HG03469 (cell line): ENCODE data around the gene CTNS.

ENCODE experiments used
- ATAC-seq: cut with Tn5 transposase; IDR thresholded peaks from one replicate; pipeline ENCODE4 v1.9.1; 2021; ENCODE audit warnings: mild to moderate bottlenecking, moderate library complexity, moderate number of reproducible peaks; ENCODE audit not compliant: unreplicated experiment

Gene CTNS

DNA sequence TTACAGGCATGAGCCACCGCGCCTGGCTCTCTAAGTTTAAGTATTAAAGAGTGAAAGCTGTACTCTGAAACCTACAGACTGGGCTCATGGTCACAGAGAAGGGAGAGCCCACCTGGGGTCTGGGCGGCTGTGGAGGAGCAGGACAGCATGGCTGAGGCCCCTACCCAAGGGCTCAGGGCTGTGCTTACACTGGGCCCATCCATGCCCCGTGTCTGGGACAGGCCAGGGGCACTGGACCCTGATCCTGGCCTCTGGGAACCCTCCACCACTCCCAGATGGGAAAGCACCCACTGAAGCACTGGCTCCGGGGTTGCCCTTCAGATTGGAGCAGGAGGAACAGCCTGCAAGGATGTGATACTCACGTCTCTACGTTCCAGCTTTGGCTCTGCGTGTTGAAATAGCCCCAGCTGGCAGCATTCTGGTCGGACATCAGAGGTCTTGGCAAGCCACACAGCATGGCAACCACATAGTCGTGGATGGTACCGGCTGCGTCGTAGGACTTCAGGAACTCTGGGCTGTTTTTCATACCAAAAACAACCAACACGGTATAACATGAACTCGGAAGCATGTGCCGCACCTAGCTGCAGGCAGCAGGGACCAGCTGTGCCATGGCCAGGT lies 13.5 kb upstream of the CTNS start:
- no peak for ATAC-seq

DNA sequence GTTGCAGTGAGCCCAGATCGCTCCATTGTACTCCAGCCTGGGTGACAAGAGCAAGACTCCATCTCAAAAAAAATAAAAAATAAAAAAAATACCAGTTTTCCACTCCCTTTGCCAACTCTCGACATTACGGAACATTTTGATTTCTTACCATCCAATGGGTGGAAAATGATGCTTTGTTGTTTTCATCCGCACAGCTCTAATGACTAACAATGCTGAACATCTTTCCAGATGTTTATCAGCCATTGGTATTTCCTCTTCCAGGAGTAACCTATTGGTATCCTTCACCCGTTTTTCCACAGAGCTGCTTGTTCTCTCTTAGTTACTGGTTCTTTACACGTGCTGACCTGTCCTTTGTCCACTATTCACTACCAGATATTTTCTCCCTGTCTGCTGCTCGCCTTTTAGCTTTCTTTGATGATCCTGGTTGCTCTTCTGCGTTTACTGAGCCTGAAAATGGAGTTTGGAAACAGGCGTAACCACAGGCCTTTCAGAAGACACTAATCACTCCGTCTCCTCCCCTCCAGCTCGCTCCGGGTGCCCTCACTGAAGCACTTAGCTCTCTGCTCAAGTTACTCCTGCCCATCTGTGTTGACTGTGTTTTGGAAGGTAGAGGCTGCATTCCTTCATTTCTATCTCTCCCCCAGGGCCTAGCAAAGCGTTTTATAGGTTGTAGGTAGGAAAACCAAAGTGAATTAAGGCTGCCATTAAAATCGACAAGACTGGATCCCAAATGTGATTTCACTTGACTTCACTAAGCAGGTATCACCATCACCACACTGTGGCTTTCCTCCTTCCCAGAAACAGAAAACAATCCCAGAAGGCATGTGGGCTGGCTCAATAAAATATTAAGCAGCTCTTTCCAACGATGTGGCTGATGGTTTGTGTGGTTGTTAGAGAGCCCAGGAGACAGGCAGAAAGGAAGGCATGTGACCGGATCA lies 9.5 kb upstream of the CTNS start:
- ATAC-seq, result no peak

DNA sequence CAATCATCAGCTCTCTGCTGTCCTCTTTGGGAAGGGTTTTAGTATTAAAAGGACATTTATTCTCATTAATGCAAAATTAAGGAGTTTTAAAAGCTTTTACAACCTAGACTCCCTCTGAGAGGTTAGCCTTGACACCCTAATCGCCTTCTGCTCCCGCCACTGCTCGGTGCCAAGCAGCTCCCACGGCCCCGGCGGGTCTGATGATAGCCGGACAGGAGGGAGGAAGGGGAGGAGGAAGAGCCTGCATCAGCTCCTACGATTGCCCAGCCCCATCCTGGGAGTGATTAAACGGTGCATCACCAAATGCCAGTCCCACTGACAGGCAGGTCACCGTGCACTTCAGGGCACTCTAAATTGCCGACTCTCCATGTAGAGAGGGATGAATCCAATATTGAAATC lies 8.8 kb upstream of the CTNS start:
- no peak for ATAC-seq

DNA sequence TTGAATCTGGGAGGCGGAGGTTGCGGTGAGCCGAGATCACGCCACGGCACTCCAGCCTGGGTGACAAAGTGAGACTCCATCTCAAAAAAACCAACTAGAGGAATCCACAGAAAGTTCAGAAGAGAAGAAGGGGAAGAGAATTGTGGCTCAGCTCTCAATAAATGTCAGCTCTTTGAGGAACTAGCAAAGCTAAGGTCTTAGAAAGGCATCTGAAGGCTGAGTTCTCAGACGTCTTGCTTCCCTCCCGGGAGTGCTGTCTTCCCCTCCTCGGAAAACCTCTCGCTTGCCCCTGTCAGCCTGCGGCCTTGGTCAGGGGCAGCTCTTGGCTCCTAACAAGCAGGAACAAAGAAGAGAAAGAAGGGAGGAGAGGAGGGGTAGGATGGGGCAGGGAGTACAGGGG lies 5.8 kb upstream of the CTNS start:
- ATAC-seq, result no peak

DNA sequence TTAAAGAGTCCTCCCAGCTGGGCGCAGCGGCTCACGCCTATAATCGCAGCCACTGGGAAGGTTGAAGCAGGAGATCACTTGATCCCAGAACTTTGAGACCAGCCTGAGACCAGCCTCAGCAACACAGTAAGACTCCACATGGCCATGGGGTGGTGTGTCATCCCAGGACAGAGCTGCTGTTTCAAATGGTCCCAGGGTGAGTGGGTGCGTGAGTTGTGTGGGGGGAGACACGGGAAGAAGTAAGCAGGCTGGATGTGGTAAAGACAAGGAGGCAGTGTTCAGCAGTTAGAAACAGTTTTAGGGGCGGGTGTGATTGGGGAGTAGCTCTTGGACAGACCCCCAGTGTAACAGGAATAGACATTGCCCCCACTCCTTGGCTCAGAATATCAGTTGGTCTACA lies 4.3 kb upstream of the CTNS start:
- ATAC-seq, result no peak

DNA sequence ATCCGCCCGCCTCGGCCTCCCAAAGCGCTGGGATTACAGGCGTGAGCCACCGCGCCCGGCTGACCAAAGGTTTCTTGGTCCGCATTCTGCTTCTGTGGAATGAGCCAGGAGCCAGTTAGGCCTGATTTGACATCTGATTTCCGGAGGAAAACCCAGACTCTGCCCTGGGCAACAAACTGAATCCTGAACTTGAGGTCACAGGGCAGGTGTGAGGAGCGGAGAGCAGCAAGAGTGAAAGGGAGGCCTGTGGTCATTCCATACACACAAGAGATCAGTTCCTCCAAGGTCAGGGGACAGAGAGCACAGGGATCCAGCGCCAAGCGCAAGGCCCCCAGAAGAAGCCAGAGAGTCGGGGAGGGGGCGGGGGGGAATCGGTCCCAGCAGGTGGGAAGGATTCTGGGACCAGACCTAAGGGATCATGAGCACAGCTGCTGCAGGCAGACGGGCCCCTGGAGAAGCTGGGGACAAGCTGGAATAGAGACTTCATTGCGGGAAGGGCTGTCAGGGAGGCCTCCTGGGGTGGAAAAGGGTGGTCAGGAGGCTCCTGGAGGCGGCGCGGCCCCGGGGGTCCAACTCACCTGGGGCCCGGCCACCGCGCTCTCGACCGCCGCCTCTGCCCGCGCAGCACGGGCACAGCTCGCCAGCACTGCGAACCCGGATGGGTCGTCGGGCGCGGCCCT lies 946 bp upstream of the CTNS start:
- no peak for ATAC-seq

DNA sequence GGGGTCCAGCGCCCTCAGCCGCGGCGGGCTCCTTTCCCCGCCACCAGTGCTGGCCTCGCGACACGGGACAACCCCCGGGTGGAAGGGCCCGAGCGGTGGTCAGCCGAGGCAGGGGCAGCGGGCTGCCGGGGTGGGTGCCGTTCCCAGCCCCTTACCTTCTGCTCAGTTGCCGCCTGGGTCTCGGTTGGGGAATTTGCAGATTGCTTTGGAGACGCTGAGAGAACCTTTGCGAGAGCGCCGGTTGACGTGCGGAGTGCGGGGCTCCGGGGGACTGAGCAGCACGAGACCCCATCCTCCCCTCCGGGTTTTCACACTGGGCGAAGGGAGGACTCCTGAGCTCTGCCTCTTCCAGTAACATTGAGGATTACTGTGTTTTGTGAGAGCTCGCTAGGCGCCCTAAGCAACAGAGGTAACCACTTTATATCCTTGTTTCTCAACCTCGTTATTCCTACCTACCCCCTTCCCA lies 381 bp downstream of the CTNS start:
- peak; percentile 9 for ATAC-seq

DNA sequence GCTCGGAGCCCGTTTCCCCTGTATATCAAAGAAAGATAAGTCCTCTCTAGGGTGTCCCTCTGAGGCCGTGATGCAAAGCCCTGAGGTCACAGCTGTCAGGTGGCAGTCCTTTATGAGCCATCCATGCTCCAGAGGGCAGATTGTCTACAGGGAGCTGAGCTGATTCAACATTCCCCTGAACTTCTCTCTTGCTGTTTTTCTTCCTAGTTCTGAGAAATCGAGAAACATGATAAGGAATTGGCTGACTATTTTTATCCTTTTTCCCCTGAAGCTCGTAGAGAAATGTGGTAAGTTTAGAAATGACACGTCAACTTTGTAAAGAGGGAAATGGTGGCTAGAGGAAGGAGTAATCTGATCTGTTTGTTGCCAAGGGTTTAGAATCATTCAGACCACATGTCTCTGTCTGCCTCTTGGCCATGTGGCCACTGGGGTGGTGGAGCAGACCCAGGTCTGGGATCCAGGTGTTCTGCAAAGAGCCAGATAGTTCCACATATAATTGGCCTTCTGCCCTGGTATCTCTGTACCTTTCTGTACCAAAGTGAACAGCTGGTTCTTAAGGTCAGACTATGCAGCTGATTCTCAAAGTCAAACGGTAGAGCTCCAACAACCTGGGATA lies 3.5 kb downstream of the CTNS start:
- no peak for ATAC-seq

DNA sequence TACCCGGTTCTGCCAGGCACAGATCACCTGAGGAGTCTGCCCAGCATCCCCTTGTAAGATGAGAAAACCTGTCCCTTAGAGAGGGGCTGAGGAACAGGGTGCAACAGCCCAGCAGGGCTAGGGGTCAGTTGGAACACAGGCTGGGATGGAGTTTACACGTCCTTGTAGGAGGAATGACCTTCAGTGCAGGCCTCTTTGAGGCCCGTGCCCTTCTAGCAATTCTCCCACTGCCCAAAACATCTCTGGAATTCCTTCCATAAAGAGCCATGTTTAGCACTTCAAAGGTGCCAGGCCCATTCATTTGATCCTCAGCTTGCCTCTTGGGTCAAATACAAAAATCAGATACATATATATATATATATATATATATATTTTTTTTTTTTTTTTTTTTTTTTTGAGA lies 4.5 kb downstream of the CTNS start:
- ATAC-seq, result no peak

DNA sequence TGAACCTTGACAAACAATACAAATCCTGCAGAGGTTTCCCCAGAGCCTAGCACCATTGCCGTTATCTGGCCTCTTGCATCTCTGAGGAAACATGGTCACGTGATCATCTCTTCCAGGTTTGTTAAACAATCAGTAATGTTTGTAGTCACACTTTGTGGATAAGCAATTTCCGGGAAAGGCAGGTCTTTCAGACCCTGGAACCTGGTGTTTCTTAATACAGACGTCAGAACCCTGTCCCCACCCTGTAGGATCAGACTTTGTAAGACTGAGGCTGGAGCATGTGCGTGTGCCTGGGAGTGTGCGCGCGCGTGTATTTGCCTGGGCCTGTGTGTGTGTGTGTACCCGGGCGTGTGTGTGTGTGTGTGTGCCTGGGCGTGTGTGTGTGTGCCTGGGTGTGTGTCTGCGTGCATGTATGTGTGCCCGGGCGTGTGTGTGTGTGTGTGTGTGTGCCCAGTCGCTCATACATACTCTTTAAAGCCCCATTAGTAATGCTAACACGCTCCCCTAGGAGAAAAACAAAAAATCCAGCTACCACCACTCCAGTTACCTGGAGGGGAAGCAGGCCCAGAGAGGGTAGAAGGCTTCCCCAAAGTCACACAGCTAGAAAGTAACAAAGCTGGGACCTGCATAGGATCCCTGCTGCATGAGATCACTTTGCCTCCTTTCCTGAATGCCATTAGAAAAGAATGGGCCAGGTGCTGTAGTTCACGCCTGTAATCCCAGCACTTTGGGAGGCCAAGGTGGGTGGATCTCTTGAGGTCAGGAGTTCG lies 5.3 kb downstream of the CTNS start:
- ATAC-seq, result no peak

DNA sequence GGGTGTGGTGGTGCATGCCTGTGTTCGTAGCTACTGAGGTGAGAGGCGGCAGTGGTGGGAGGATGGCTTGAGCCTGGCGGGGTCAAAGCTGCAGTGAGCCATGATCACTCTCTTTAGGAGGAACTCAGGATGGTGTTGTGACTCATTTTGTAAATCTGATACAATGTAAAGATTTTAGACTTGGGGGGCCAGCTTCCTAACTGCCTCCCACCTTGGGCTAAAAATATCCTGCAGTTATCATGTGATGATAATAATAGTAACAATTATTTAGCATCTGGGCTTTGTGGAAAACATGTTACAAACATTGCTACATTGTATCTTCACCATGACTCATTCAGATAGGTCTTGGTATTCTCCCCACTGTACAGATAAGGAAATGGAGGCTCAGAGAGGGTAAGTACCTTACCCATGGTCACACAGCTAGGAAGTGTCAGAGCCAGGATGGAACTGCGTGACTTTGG lies 7.4 kb downstream of the CTNS start:
- ATAC-seq, result no peak

DNA sequence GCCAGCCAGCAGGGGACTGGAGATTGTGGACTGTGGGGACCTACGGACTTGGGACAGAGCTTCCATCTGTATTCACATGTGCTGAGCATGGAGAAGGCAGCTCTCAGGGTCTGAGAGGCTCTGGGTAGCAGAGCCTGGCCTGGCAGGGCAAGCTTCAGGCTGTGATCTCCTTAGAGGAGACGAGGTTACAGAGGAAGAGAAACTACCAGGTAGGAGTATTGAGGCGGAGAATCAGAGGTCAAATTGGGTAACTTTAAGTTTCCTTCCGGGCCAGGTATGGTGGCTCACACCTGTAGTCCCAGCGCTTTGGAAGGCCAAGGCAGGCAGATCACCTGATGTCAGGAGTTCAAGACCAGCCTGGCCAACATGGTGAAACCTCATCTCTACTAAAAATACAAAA lies 8.8 kb downstream of the CTNS start:
- no peak for ATAC-seq

DNA sequence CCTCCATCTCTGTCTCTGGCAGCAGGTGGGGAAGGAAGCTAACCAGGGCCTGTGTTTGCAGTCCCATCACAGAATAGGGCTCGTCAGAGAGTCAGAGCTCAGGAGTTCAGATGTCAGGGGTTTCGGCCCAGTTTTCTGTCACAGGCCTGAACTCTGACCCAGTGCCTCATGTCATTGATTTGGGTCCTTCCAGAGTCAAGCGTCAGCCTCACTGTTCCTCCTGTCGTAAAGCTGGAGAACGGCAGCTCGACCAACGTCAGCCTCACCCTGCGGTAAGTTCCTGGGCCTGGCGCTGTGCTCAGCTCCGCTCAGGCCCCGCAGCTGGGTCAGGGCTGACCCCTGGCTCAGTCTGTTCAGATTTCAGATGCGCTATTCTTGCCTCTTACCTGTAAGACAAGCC lies 10.7 kb downstream of the CTNS start:
- ATAC-seq, result no peak

DNA sequence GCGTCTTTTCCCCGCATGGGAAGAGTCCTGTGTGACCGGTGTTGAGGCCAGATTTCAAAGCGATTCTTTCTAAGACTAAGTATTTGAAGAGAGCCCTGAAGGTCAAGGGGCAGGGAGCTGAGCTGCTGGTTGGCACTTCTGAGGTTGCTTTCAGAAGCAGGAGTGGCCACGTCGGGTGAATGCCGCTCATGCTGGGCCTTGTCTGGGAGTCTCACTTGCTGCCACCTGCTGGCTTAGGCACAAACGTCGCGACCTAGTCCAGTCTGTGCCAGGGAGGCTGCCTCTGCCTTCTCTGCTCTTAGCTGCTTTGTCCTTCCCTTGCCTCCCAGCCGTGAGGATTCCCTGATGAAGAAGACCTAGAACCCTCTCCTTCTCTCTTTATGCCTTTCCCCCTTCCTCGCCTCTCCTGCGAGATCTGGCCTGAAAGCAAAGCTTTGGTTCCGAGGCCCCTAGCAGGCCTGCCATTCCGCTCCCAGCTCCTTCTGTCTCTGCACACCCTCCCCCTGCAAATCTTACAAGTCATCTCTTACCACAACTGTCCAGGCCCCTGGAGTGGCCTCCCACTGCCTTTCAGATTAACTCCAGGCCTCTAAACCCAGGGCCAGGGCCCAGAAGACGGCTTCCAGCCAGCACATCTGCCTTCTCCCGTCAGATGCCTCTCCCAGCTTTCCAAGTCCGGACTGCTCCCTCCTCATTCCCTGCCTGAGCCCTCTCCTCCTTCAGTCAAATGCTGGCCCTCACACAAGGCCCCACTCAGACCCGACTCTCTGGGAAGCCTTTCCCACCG lies 11.4 kb downstream of the CTNS start:
- ATAC-seq, result no peak

DNA sequence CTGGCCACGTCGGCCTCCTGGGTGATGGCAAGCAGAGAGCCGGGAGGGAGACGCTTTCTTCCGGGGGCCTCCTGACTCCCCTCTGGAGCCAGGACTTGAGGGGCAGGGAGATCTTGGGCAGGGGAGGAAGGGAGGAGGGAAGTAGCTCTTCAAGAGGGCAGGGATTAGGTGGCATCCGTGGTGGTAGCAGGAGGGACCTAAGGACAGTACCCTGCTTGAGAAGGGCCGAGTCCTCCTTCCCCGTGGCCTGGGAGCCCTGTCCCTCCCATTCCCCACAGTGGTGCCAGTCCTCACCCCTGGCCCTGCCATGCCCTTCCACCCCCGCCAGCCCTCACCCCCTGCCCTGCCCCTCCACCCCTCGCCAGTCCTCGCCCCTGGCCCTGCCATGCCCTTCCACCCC lies 19.2 kb downstream of the CTNS start:
- ATAC-seq, result no peak

DNA sequence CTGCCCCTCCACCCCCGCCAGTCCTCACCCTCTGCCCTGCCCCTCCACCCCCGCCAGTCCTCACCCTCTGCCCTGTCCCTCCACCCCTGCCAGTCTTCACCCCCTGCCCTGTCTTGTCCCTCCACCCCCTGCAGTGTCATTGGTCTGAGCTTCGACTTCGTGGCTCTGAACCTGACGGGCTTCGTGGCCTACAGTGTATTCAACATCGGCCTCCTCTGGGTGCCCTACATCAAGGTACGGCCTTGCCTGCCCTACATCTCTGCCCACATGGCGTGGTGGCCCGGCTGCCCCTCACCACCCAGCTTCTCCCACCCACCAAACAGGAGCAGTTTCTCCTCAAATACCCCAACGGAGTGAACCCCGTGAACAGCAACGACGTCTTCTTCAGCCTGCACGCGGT lies 19.8 kb downstream of the CTNS start:
- no peak for ATAC-seq

DNA sequence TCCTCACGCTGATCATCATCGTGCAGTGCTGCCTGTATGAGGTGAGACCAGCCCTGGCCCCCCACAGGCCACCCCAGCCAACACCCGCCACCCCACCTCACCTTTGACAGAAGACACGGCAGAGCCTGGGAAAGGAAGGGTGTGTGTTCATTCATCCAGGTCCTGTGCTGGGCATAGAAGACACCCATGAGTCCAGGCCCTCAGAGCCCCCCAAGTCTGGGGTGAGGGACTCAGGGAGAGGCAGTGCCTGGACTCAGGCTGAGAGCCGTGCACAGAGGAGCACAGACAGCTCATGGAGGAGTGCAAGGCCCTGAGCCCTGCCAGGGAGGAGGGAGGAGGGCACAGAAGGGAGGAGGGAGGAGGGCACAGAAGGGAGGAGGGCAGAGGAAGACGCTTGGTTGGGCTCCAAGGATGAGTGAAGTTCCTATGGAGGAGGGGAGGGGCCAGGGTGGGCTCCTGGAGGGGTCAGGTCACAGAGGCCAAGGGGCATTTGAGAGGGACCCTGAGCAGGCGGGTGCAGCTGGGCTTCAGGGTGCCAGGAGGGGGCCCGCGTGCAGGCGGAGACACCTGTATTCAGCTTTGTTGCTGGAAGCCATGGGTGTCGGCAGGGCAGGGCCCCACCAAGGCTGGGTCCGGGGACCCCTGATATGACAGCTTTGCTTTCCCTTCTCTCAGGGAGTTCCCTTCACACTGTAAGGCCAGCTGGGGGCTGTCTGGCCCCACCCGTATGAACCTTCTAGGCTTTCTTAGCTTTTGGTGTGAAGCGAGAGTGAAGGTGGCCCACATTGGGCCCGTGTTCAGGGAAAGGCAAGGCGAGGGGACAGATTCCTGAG lies 20.4 kb downstream of the CTNS start:
- no peak for ATAC-seq

DNA sequence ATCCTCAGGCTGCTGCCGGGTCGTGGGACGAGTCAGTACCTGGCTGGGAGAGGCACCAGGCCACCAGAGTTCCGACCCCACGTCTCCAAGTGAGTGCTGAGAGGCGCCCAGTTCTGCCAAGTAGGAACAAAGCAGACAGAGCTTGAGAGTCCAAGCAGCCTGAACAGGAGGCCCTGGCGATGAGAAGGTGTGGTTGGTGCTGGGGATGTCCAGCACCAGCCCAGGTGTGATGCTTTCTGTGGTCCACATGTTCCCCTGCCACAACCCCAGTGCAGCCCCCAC lies 21.0 kb downstream of the CTNS start:
- ATAC-seq, result no peak
